ENCODE measurements around the gene ALX4. TPM values are rescaled to one million over a fixed set of nuclear protein-coding genes. Genes with fewer than 3 reads are reported as not detected.

ALX4 gene
- total RNA-seq, 1 donor from 2014 or later, result not detected

DNA sequence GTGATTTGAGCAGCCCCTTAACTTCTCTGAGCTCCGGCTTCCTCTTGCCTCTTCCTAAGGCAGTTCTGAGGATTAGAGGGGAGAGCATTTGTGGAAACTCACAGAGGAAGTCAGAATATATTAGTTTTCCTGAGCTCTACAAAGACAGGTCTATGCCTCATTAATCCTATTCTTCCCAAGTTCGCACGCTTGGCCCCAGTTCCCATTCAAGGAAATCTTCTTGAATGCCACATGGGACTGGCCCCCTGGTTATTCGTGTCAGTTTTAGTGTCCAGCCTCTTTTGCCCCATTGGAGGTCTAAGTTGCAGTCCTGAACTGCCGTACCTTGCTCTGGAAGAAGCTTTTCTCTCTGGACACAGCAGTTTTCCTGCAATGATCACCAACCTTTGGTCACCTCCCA, 37.6 kb upstream of the ALX4 start:
- no peak for TF ChIP-seq POLR2AphosphoS5 (IDR thresholded peaks at IDR 0.05; ENCODE audit: insufficient read depth in 1 of 2, low read depth in 1 of 2)
- TF ChIP-seq CTCF (IDR thresholded peaks at IDR 0.05), result no peak
- TF ChIP-seq POLR2A (IDR thresholded peaks at IDR 0.05), result no peak
- H3K27ac ChIP-seq, result no peak overlapping the region
- intact Hi-C loops (cut with DNase I), result no loop called here
- DNase-seq (ENCODE audit: extremely low spot score in 2 of 2), result no peak
- H3K36me3 ChIP-seq, result no peaks in the 10 kb centered on the region
- no peaks in the 10 kb centered on the region for H3K27me3 ChIP-seq
- no peaks in the 10 kb centered on the region for H3K4me1 ChIP-seq
- no peak overlapping the region for H3K4me3 ChIP-seq
- no peaks in the 10 kb centered on the region for H3K9me3 ChIP-seq

- H3K27ac ChIP-seq, result no peak overlapping the region
- no peak for TF ChIP-seq CTCF (IDR thresholded peaks at IDR 0.05)
- TF ChIP-seq POLR2AphosphoS5 (IDR thresholded peaks at IDR 0.05; ENCODE audit: insufficient read depth in 1 of 2, low read depth in 1 of 2), result no peak
- no peak for TF ChIP-seq POLR2A (IDR thresholded peaks at IDR 0.05)
- H3K36me3 ChIP-seq, result no peaks in the 10 kb centered on the region
- H3K4me3 ChIP-seq, result no peak overlapping the region
- H3K9me3 ChIP-seq, result no peaks in the 10 kb centered on the region
- intact Hi-C loops (cut with DNase I), result no loop called here
- H3K27me3 ChIP-seq, result no peaks in the 10 kb centered on the region
- H3K4me1 ChIP-seq, result no peaks in the 10 kb centered on the region
- no peak for DNase-seq (ENCODE audit: extremely low spot score in 2 of 2)
Measured at GRCh38 chr11:44346983-44347382, 37.0 kb upstream of the ALX4 start.

- TF ChIP-seq CTCF (IDR thresholded peaks at IDR 0.05), result no peak
- no peak for TF ChIP-seq POLR2AphosphoS5 (IDR thresholded peaks at IDR 0.05; ENCODE audit: insufficient read depth in 1 of 2, low read depth in 1 of 2)
- no peak for TF ChIP-seq POLR2A (IDR thresholded peaks at IDR 0.05)
- intact Hi-C loops (cut with DNase I), result no loop called here
- H3K4me3 ChIP-seq, result no peak overlapping the region
- no peak for DNase-seq (ENCODE audit: extremely low spot score in 2 of 2)
- no peaks in the 10 kb centered on the region for H3K27me3 ChIP-seq
- H3K9me3 ChIP-seq, result no peaks in the 10 kb centered on the region
- no peaks in the 10 kb centered on the region for H3K36me3 ChIP-seq
- H3K4me1 ChIP-seq, result no peaks in the 10 kb centered on the region
- no peak overlapping the region for H3K27ac ChIP-seq
Measured at GRCh38 chr11:44345781-44346180, 35.8 kb upstream of the ALX4 start.

DNA sequence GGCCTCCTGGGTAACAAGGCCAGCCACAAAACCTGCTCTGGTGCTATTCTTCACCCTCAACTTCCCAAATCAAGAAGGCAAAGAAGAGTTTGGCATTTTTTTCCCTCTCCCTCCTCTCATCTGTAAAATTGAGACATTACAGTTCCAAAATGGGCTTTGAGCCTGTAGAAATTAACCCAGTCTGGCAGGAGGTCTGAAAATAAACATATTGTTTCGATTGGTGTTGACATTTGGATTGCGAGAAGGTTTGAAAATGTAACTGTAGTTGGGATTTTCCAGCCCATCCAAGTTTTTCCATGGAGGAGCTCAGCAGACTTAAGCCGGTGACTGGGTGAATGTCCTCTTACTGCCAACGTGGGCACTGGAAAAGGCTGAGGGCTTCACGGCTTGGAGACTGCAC, 35.0 kb upstream of the ALX4 start:
- no peaks in the 10 kb centered on the region for H3K36me3 ChIP-seq
- H3K9me3 ChIP-seq, result no peaks in the 10 kb centered on the region
- no peaks in the 10 kb centered on the region for H3K27me3 ChIP-seq
- DNase-seq (ENCODE audit: extremely low spot score in 2 of 2), result no peak
- no peak overlapping the region for H3K4me3 ChIP-seq
- no peaks in the 10 kb centered on the region for H3K4me1 ChIP-seq
- intact Hi-C loops (cut with DNase I), result no loop called here
- TF ChIP-seq POLR2A (IDR thresholded peaks at IDR 0.05), result no peak
- no peak for TF ChIP-seq CTCF (IDR thresholded peaks at IDR 0.05)
- TF ChIP-seq POLR2AphosphoS5 (IDR thresholded peaks at IDR 0.05; ENCODE audit: insufficient read depth in 1 of 2, low read depth in 1 of 2), result no peak
- H3K27ac ChIP-seq, result no peak overlapping the region

DNA sequence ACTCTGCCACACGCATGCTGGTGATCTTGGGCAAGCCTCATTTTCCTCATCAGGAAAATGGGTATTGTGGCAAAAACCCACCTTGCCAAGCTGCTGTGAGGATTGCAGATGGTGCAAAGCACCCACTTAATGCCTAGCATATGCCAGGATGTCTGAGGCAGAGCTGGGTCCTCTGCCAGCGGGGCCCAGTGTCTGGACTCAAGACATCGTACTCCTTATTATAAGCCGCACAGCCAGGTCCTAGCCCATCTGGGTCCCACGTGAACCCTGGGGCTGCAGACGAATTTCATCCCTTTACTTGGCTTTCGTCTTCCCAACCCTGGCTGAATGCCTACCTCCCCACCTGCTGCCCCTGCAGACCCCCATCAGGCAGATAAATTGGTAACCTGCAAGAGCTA, 34.5 kb upstream of the ALX4 start:
- TF ChIP-seq POLR2A (IDR thresholded peaks at IDR 0.05) (no peak), POLR2AphosphoS5 (IDR thresholded peaks at IDR 0.05; ENCODE audit: insufficient read depth in 1 of 2, low read depth in 1 of 2) (no peak), CTCF (IDR thresholded peaks at IDR 0.05) (no peak)
- Histone ChIP-seq H3K4me3 (no peak overlapping the region), H3K27me3 (no peaks in the 10 kb centered on the region), H3K4me1 (no peaks in the 10 kb centered on the region), H3K36me3 (no peaks in the 10 kb centered on the region), H3K27ac (no peak overlapping the region), H3K9me3 (no peaks in the 10 kb centered on the region)
- intact Hi-C loops (cut with DNase I), result no loop called here
- DNase-seq (ENCODE audit: extremely low spot score in 2 of 2), result no peak
